GM12801 (cell line): ENCODE measurements around the gene ZFHX3.

Experiments used
- TF ChIP-seq, protein P1 (sequence below): IDR thresholded peaks from one replicate; pipeline ENCODE4 v1.5.1; 2011; ENCODE audit warnings: control low read depth; ENCODE audit not compliant: insufficient read length; ENCODE audit errors: extremely low read depth

Gene ZFHX3

DNA sequence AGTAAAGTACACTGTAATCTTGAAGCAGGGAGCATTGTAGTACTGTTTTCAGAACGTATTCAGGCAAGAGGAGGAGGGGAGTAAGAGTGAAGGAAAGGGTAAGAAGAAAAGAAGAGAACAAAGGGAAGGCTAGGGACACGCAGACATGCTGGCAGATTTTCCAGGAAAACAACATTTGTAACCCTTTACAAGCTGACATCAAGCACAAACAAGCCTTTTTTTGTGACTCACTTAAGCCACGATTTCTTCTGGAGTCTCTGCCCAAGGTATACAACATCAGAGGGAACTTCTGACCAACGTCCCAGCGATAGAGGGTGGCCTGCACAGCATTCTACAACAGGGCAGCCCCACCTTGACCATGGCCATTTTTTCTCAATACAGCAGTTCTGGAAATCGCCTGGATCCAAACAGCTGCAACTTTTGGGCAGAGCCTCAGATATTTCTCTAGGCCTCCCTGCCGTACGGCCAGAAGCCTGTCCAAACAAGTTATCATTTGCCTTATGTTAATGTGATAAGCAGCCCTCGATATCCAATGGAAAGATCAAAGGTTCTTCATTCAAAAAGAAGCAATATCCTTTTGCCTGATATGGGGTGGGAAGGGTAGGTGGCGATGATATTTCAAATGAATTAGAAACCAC, 247.3 kb downstream of the ZFHX3 start:
- TF ChIP-seq, protein P1, sequence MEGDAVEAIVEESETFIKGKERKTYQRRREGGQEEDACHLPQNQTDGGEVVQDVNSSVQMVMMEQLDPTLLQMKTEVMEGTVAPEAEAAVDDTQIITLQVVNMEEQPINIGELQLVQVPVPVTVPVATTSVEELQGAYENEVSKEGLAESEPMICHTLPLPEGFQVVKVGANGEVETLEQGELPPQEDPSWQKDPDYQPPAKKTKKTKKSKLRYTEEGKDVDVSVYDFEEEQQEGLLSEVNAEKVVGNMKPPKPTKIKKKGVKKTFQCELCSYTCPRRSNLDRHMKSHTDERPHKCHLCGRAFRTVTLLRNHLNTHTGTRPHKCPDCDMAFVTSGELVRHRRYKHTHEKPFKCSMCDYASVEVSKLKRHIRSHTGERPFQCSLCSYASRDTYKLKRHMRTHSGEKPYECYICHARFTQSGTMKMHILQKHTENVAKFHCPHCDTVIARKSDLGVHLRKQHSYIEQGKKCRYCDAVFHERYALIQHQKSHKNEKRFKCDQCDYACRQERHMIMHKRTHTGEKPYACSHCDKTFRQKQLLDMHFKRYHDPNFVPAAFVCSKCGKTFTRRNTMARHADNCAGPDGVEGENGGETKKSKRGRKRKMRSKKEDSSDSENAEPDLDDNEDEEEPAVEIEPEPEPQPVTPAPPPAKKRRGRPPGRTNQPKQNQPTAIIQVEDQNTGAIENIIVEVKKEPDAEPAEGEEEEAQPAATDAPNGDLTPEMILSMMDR: no peak

DNA sequence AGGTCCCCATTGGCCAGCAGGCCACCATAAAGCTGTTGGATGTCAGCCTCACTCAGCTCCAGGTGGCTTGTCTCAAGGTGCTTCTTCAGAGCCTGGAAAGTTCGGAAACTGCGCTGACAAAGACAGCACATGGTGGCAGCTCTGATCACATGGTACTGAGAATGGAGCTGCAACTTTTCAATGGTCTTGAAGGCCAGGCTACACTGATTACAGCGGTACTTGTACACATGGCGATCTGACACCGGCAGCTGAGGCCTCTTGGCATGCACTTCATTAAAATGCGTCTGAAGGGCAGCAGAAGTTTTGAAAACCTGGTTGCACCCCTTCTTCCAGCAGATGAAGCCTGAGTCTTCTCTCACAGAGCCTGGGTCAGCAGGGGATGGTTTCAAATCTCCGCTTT, 249.7 kb downstream of the ZFHX3 start:
- TF ChIP-seq, protein P1: no peak

DNA sequence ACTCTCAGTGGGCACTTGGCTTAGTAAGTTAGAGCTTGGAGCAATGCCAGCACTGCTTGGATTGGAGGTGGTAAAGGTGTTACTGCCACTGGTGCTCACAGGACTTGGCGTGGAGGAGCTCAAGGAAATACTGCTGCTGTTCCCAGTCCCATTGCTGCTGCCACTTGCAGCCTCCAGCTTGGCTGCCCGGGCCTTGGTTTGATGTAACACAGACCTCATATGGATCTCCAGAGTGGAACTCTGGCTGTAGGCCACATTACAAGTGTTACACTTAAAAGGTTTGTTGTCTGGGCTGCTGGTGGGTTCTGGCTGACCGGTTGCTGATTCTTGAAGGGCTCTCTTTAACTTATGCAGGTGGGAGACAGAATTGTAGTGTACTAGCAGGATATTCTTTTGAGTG, 250.3 kb downstream of the ZFHX3 start:
- TF ChIP-seq, protein P1: no peak

DNA sequence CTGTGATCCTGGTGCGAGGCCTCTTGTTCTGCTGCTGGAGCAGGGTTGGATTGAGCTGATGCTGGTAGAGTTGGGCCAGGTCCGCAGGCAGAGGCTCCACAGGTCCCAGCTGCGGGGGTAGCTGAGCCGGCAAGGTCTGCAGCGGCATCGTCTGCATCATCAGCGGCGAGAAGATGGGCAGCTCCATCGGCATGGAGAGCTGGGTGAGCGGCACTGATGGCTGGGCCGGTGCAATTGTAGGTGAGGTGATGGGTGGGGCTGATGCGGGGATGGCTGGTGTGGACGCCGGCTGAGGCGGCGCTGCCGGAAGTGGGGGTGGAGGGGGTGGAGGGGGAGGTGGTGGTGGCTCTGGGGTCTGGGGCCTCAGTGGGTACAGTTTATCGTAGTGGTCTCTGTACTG, 251.7 kb downstream of the ZFHX3 start:
- TF ChIP-seq, protein P1: no peak

DNA sequence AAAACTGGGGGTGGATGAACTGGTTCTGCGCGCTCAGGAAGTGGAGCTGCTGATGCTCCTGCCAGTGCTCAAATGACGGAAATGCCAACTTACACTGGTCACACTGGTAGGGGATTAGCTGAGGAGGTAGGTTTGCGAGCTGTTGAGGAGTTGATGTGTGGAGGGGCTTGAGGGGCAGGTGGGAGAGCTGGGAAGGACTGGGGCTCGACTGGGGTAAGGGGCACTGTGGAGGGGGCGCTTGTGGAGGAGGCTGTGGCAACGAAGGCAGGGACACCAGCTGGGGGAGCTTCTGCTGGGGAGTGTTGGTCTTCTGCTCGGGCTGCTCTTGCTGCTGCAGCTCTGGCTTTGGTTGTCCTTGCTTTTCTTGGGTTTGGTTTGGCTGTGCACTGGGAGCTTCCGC, 252.9 kb downstream of the ZFHX3 start:
- TF ChIP-seq, protein P1: no peak

DNA sequence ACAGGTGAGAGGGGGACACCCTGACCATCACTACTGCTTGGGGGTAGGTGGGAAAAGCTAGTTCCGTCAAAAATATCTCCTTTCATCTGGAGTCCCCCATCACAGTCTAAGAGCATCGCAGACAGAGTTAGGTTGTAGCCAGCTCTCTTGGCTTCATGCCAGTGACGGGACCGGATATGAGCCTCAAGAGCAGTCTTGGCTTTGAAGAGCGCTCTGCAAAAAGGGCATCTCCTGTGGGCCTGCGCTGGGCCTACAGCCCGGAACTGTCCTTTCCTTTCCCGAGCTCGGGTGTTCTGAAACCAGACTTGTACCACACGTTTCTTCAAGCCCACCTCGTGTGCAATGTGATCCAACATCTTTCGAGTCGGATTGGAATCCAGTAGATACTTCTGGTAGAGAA, 253.6 kb downstream of the ZFHX3 start:
- TF ChIP-seq, protein P1: no peak

DNA sequence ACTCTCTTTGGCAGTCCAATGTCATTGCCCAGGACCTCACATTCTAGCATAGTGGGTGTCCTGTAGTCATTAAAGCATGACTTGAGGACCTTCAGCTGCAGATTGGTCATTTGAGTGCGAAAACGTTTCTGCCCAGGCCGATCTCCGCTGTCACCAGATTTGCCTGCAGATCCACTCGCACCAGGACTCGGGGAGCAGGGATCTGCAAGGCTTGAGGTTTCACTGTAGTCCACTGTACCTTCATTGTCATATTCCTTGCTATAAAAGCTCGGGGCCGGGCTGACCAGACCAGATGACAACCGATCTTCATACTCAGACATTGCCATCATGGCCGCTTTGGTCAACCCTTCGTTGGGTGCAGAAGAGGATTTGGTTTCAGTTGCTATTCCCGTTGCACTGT, 254.2 kb downstream of the ZFHX3 start:
- TF ChIP-seq, protein P1: no peak

DNA sequence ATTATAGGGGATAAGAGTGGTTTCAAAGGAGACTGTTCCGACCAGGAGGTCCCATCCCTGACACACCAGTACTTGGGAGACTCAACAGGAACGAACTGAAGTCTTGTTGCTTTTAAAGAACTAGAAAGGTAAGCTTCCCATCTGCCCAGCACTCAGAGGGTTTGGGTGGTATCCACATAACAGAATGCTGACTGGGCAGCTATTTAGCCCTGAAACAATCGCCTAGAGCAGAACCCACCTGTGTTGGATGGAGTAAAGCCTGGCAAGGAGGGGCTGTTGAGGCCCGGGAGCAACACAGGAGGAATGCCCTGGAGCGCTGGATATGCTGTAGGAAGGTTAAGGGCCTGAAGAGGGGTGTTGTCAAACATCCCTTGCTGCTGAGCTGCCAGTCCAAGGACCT, 254.9 kb downstream of the ZFHX3 start:
- TF ChIP-seq, protein P1: no peak
